GM12878 (cell line): ENCODE measurements around the gene ABHD14A. TPM values are rescaled to one million over a fixed set of nuclear protein-coding genes. Genes with fewer than 3 reads are reported as not detected.

Experiments used
- ATAC-seq: fragments of 200-7000 bp; cut with Tn5 transposase; 3 replicates; pipeline ENCODE4 v1.9.1; 2020; ENCODE audit warnings: mild to moderate bottlenecking, moderate library complexity
- BruUV-seq: library from RNA; stranded (reverse); fragments of 400-500 nt; replicated peaks from 2 replicates; lab custom pipeline; 2021; lab: Mats Ljungman, UMichigan
- CTCF ChIA-PET: fragments of 300-600 bp; sonication (Branson Sonifier 250); formaldehyde crosslinking; extraction: SDS; loops from one replicate; lab custom pipeline; 2021; ENCODE audit warnings: inconsistent platforms; lab: Yijun Ruan, JAX
- POLR2A ChIA-PET: fragments of 350-600 bp; formaldehyde crosslinking; extraction: SDS; loops from one replicate; lab custom pipeline; 2021; ENCODE audit warnings: inconsistent platforms; lab: Charles Lee
- RAD21 ChIA-PET: fragments of 300-600 bp; sonication (Branson Sonifier 250); formaldehyde crosslinking; loops from one replicate; lab custom pipeline; 2023; ENCODE audit warnings: antibody characterized with exemption; ENCODE audit not compliant: unreplicated experiment; lab: Charles Lee
- SMC1A ChIA-PET: fragments of 300-600 bp; sonication (Branson Sonifier 250); formaldehyde crosslinking; loops from one replicate; lab custom pipeline; 2023; ENCODE audit not compliant: unreplicated experiment, uncharacterized antibody; lab: Charles Lee
- DNase-seq: peaks from one replicate; pipeline ENCODE4 v3.0.0-alpha.2; 2011; ENCODE audit warnings: low read depth, low spot score
- FAIRE-seq: peaks from 3 replicates; lab custom pipeline; 2011; peaks lifted over from hg19 to GRCh38; lab: Jason Lieb, UNC
- H2AFZ ChIP-seq: 2 replicates; pipeline ENCODE4 v1.6.0; 2011; ENCODE audit warnings: low read depth, low read length, control low read depth; ENCODE audit not compliant: control insufficient read depth
- H3K27ac ChIP-seq: 2 replicates; pipeline ENCODE4 v1.5.1; 2011; ENCODE audit warnings: control low read depth; ENCODE audit not compliant: control insufficient read depth, insufficient read depth
- H3K27me3 ChIP-seq, 2 experiments: replicated peaks in 1 of 2; 2 replicates each; pipeline versions ENCODE4 v1.6.0 to v1.6.1; 2011; ENCODE audit warnings: low read length in 1 of 2; ENCODE audit not compliant: control insufficient read depth in 2 of 2, insufficient read depth in 2 of 2
- H3K36me3 ChIP-seq, 2 experiments: 2 replicates each; pipeline ENCODE4 v1.5.1; 2011; ENCODE audit warnings: low read length in 1 of 2; ENCODE audit not compliant: control insufficient read depth in 2 of 2, insufficient read depth in 2 of 2
- H3K4me1 ChIP-seq: 2 replicates; pipeline ENCODE4 v1.6.1; 2011; ENCODE audit warnings: mild to moderate bottlenecking, low read length, moderate library complexity, mixed read lengths; ENCODE audit not compliant: control insufficient read depth, insufficient read depth
- H3K4me2 ChIP-seq: 2 replicates; pipeline ENCODE4 v1.6.0; 2011; ENCODE audit warnings: control low read depth; ENCODE audit not compliant: control insufficient read depth, insufficient read depth
- H3K4me3 ChIP-seq: fragments of 200-600 bp; sonication (generic); 2 replicates; pipeline ENCODE4 v1.5.1; 2016
- H3K79me2 ChIP-seq: 2 replicates; pipeline ENCODE4 v1.6.0; 2011; ENCODE audit warnings: low read length; ENCODE audit not compliant: control insufficient read depth, insufficient read depth
- H3K9ac ChIP-seq: 2 replicates; pipeline ENCODE4 v1.8.0; 2011; ENCODE audit warnings: low read length, control low read depth, mixed read lengths; ENCODE audit not compliant: control insufficient read depth, insufficient read depth
- H3K9me3 ChIP-seq: replicated peaks from 3 replicates; pipeline ENCODE4 v1.5.1; 2011; ENCODE audit warnings: mild to moderate bottlenecking, low read length; ENCODE audit not compliant: control insufficient read depth, insufficient read depth
- H4K20me1 ChIP-seq: 2 replicates; pipeline ENCODE4 v1.6.0; 2011; ENCODE audit not compliant: control insufficient read depth, insufficient read depth
- BHLHE40 ChIP-seq, 2 experiments: fragments of 450-650 bp in 1 of 2; IDR thresholded peaks; 2 replicates each; pipeline ENCODE4 v1.6.1; 2011 to 2017; ENCODE audit warnings: low read depth in 2 of 2, borderline replicate concordance in 1 of 2, improper control_type of control experiment in 1 of 2, low read length in 1 of 2, mild to moderate bottlenecking in 1 of 2
- HDAC6 ChIP-seq: fragments of 200-600 bp; sonication (generic); IDR thresholded peaks from one replicate; pipeline ENCODE4 v1.8.0; 2017; ENCODE audit warnings: antibody characterized with exemption; ENCODE audit not compliant: unreplicated experiment
- IKZF1 ChIP-seq: fragments of 450-650 bp; conservative IDR thresholded peaks from 2 replicates; pipeline ENCODE4 v1.6.1; 2017; ENCODE audit warnings: antibody characterized with exemption, mild to moderate bottlenecking
- MEF2A ChIP-seq: IDR thresholded peaks from 2 replicates; pipeline ENCODE4 v1.6.1; 2011; ENCODE audit warnings: low read depth, mild to moderate bottlenecking, low read length, moderate library complexity; ENCODE audit not compliant: insufficient read depth
- MXI1 ChIP-seq: fragments of 150-350 bp; IDR thresholded peaks from 2 replicates; pipeline ENCODE4 v1.6.1; 2011; ENCODE audit warnings: low read depth, mild to moderate bottlenecking, inconsistent platforms, low read length, improper control_type of control experiment
- RAD21 ChIP-seq: IDR thresholded peaks from 2 replicates; pipeline ENCODE4 v1.6.1; 2011; ENCODE audit warnings: mild to moderate bottlenecking, low read depth, low read length, moderate library complexity; ENCODE audit not compliant: insufficient read depth
- RAD51 ChIP-seq: fragments of 450-650 bp; IDR thresholded peaks from 2 replicates; pipeline ENCODE4 v1.6.1; 2016; ENCODE audit warnings: moderate library complexity, mild to moderate bottlenecking, inconsistent platforms
- SUZ12 ChIP-seq: fragments of 200-600 bp; sonication (generic); IDR thresholded peaks from one replicate; pipeline ENCODE4 v1.6.1; 2018; ENCODE audit warnings: antibody characterized with exemption, mild to moderate bottlenecking; ENCODE audit not compliant: unreplicated experiment
- whole genome bisulfite sequencing: methylation state at CpG from one replicate; pipeline ENCODE4 v1.1.6; 2016; ENCODE audit warnings: low lambda C conversion rate; ENCODE audit not compliant: insufficient replicate concordance, insufficient coverage; ENCODE audit errors: missing lambda C conversion rate; 5-methylcytosine and 5-hydroxymethylcytosine counted together
- in situ Hi-C: fragments of 300-500 bp; cut with MboI; formaldehyde crosslinking; loops from 9 replicates; pipeline ENCODE4 v1.14.3; 2018; ENCODE audit warnings: mixed read lengths
- intact Hi-C: fragments of 100-400 bp; cut with micrococcal nuclease; formaldehyde crosslinking; loops from one replicate; pipeline ENCODE4 v1.14.2; 2022; ENCODE audit not compliant: unreplicated experiment
- polyA plus RNA-seq, 11 experiments: library from polyadenylated mRNA; depleted of rRNA in 4 of 11; unstranded in 6 of 11; stranded (reverse) in 5 of 11; fragments of >200 nt; fragmentation: Nextera tagmentation in 4 of 11; fragmentation: Illumina TruSeq in 1 of 11; extraction: Ambion mirVana in 4 of 11; extraction: Trizol in 1 of 11; gene quantifications; 1 replicate in 1 of 11; 2 replicates in 10 of 11; pipeline versions ENCODE4 v1.2.1 to v1.2.3, GENCODE V29; 2011 to 2016; ENCODE audit warnings: inconsistent platforms in 2 of 11, missing spikeins in 2 of 11, low read depth in 1 of 11
- total RNA-seq, 4 experiments: library from RNA; depleted of rRNA in 3 of 4; stranded (reverse); fragments of >200 nt in 3 of 4; fragmentation: Illumina TruSeq in 1 of 4; extraction: Trizol in 1 of 4; gene quantifications; 2 replicates each; pipeline versions ENCODE4 v1.2.1 to v1.2.3, GENCODE V29; 2013 to 2021
- TF ChIP-seq, protein P1 (sequence below): IDR thresholded peaks from 2 replicates; pipeline ENCODE4 v1.6.1; 2012; ENCODE audit warnings: low read depth, low read length, improper control_type of control experiment
- TF ChIP-seq, protein P2 (sequence below): IDR thresholded peaks from 2 replicates; pipeline ENCODE4 v1.6.1; 2012; ENCODE audit warnings: improper control_type of control experiment, low read depth, low read length; ENCODE audit not compliant: insufficient replicate concordance
- TF ChIP-seq, protein P3 (sequence below): IDR thresholded peaks from 2 replicates; pipeline ENCODE4 v1.6.1; 2011; ENCODE audit warnings: borderline replicate concordance, low read depth, mild to moderate bottlenecking, moderate library complexity, mixed read lengths, low read length; ENCODE audit not compliant: insufficient read depth; ENCODE audit errors: extremely low read length

ABHD14A gene
- total and polyA plus RNA-seq, 10 of the 15 experiments (the other 5 are each of a cell fraction or from before 2014, with no cell fraction given), result 1.2 to 27.0 (median 7.9) TPM

DNA sequence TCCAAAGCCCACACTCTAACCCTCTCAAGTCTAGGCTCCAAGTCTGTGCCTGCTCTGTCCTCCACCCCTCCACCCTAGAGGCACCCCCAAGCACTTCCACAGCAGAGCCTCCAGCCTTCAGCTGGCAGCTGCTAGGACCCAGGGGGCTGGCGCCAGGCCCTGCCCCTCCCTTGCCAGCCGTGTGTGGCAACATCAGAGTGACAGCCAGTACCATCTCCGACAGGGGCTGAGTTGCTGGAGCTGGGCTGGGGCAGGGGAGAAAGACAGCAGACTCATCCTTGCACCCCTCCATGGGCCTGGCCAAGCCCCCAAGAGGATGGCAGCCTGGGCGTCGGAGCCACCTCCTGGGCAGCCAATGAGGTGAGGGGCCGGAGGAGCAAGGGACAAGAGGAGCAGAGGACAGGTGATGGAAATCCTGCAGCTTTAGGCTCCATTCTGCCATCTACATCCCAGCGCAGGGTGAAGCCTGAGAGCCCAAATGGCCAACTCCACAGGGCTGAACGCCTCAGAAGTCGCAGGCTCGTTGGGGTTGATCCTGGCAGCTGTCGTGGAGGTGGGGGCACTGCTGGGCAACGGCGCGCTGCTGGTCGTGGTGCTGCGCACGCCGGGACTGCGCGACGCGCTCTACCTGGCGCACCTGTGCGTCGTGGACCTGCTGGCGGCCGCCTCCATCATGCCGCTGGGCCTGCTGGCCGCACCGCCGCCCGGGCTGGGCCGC, 19.5 kb upstream of the ABHD14A start, which contains the start of gene GPR62 (continued):
- no peak for TF ChIP-seq RAD21
- no peak for TF ChIP-seq RAD51
- TF ChIP-seq SUZ12, result no peak
- no peak for TF ChIP-seq MXI1

DNA sequence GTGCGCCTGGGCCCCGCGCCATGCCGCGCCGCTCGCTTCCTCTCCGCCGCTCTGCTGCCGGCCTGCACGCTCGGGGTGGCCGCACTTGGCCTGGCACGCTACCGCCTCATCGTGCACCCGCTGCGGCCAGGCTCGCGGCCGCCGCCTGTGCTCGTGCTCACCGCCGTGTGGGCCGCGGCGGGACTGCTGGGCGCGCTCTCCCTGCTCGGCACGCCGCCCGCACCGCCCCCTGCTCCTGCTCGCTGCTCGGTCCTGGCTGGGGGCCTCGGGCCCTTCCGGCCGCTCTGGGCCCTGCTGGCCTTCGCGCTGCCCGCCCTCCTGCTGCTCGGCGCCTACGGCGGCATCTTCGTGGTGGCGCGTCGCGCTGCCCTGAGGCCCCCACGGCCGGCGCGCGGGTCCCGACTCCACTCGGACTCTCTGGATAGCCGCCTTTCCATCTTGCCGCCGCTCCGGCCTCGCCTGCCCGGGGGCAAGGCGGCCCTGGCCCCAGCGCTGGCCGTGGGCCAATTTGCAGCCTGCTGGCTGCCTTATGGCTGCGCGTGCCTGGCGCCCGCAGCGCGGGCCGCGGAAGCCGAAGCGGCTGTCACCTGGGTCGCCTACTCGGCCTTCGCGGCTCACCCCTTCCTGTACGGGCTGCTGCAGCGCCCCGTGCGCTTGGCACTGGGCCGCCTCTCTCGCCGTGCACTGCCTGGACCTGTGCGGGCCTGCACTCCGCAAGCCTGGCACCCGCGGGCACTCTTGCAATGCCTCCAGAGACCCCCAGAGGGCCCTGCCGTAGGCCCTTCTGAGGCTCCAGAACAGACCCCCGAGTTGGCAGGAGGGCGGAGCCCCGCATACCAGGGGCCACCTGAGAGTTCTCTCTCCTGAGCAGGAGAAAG, 18.7 kb upstream of the ABHD14A start:
- RAD21 ChIA-PET, result no interaction called here
- TF ChIP-seq, protein P1, sequence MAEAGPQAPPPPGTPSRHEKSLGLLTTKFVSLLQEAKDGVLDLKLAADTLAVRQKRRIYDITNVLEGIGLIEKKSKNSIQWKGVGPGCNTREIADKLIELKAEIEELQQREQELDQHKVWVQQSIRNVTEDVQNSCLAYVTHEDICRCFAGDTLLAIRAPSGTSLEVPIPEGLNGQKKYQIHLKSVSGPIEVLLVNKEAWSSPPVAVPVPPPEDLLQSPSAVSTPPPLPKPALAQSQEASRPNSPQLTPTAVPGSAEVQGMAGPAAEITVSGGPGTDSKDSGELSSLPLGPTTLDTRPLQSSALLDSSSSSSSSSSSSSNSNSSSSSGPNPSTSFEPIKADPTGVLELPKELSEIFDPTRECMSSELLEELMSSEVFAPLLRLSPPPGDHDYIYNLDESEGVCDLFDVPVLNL, result no peak
- TF ChIP-seq MEF2A, result no peak
- TF ChIP-seq BHLHE40 (IDR thresholded peaks at IDR 0.05; ENCODE audit: borderline replicate concordance in 1 of 2, low read depth in 2 of 2, low read length in 1 of 2), result peak in 1 of 2 experiments; percentile 28; a peak in 1 of 4 replicates
- TF ChIP-seq IKZF1, result 0 out of 2 replicates have a peak, but pooled peaks have one; percentile 15
- TF ChIP-seq, protein P2, sequence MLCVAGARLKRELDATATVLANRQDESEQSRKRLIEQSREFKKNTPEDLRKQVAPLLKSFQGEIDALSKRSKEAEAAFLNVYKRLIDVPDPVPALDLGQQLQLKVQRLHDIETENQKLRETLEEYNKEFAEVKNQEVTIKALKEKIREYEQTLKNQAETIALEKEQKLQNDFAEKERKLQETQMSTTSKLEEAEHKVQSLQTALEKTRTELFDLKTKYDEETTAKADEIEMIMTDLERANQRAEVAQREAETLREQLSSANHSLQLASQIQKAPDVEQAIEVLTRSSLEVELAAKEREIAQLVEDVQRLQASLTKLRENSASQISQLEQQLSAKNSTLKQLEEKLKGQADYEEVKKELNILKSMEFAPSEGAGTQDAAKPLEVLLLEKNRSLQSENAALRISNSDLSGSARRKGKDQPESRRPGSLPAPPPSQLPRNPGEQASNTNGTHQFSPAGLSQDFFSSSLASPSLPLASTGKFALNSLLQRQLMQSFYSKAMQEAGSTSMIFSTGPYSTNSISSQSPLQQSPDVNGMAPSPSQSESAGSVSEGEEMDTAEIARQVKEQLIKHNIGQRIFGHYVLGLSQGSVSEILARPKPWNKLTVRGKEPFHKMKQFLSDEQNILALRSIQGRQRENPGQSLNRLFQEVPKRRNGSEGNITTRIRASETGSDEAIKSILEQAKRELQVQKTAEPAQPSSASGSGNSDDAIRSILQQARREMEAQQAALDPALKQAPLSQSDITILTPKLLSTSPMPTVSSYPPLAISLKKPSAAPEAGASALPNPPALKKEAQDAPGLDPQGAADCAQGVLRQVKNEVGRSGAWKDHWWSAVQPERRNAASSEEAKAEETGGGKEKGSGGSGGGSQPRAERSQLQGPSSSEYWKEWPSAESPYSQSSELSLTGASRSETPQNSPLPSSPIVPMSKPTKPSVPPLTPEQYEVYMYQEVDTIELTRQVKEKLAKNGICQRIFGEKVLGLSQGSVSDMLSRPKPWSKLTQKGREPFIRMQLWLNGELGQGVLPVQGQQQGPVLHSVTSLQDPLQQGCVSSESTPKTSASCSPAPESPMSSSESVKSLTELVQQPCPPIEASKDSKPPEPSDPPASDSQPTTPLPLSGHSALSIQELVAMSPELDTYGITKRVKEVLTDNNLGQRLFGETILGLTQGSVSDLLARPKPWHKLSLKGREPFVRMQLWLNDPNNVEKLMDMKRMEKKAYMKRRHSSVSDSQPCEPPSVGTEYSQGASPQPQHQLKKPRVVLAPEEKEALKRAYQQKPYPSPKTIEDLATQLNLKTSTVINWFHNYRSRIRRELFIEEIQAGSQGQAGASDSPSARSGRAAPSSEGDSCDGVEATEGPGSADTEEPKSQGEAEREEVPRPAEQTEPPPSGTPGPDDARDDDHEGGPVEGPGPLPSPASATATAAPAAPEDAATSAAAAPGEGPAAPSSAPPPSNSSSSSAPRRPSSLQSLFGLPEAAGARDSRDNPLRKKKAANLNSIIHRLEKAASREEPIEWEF, result no peak
- TF ChIP-seq, protein P3, sequence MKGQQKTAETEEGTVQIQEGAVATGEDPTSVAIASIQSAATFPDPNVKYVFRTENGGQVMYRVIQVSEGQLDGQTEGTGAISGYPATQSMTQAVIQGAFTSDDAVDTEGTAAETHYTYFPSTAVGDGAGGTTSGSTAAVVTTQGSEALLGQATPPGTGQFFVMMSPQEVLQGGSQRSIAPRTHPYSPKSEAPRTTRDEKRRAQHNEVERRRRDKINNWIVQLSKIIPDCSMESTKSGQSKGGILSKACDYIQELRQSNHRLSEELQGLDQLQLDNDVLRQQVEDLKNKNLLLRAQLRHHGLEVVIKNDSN, result no peak
- TF ChIP-seq HDAC6, result peak; percentile 44

More for the DNA sequence above, 18.7 kb upstream of the ABHD14A start:
- Histone ChIP-seq H3K4me3 (no peak overlapping the region), H3K27me3 (peaks cover 0 to 8% of the 10 kb centered on the region in 2 experiments; a peak in 3 of 4 replicates), H3K27ac (no peak overlapping the region), H3K4me2 (peak overlapping the region; percentile 22; the same call in 1 of the 2 replicates), H2AFZ (no peak overlapping the region; the same call in 1 of the 2 replicates), H3K9ac (no peak overlapping the region), H4K20me1 (no peaks in the 10 kb centered on the region), H3K9me3 (no peaks in the 10 kb centered on the region), H3K79me2 (no peaks in the 10 kb centered on the region), H3K4me1 (no peaks in the 10 kb centered on the region), H3K36me3 (no peaks in the 10 kb centered on the region)
- DNase-seq (no peak), FAIRE-seq (no peak), ATAC-seq (peak; percentile 79)
- ChIA-PET POLR2A (no interaction called here), SMC1A (no interaction called here), CTCF (no interaction called here)
- in situ Hi-C loops (no loop called here), intact Hi-C loops (no loop called here)
- no TSS peak for BruUV-seq
- WGBS, result 28% methylated on average over 76 of the region's 97 CpGs
